ENCODE measurements around the gene SESN1. TPM values are rescaled to one million over a fixed set of nuclear protein-coding genes. Genes with fewer than 3 reads are reported as not detected.
"Not testable (repeated sequence)": the region's sequence is repeated elsewhere in the genome, so short reads cannot be mapped to it uniquely, and the experiment has no call there.

The SESN1 gene
- total RNA-seq, 2 donors from 2014 or later = 69.6 to 97.3 TPM

DNA sequence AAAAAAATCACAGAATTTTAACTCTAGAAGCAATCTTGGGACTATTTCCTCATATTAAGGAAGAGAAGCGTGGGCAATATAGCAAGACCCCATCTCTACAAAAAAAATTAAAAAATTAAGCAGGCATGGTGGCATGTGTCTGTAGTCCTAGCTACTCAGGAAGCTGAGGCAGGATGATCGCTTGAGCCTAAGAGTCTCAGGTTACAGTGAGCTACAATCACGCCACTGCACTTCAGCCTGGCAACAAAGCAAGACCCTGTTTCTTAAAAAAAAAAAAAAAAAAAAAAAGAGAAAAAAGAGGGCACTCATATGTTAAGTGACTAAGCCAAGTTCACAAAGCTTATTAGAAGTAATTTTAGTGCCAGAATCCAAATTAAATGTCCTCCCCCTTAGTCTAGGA, 100.8 kb downstream of the SESN1 start:
- no peaks in the 10 kb centered on the region for H3K9me3 ChIP-seq (ENCODE audit: control insufficient read depth, low read length, poor library complexity, severe bottlenecking)
- peaks cover 15% of the 10 kb centered on the region for H3K36me3 Mint-ChIP-seq (ENCODE audit: low read depth)
- ATAC-seq (no peak), DNase-seq (no peak)
- peaks cover 4% of the 10 kb centered on the region for H3K4me1 Mint-ChIP-seq
- no peaks in the 10 kb centered on the region for H3K27me3 Mint-ChIP-seq
- peak overlapping the region; percentile 27 for H3K27ac Mint-ChIP-seq
- no peak overlapping the region for H3K4me3 Mint-ChIP-seq

DNA sequence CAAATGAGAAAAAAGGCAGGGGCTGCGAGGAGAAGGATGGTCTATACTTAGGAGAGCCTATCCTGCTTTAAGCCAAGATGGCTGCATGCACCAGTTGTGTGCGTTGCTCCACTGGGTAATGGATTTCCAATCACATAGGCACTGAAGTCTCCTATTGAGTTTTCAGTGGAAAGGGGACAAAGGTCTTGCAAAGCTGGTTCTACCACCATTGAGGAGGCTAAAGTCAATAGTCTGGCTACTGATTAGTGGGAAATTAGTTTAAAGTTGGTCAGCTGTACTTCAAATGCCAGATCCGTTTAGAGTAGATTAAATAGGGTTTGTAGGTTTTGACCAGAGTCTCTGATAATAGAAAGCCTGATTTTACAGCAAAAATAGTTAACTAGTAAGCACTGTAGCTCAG, 104.9 kb downstream of the SESN1 start:
- no peaks in the 10 kb centered on the region for H3K9me3 ChIP-seq (ENCODE audit: control insufficient read depth, low read length, poor library complexity, severe bottlenecking)
- no peaks in the 10 kb centered on the region for H3K27me3 Mint-ChIP-seq
- ATAC-seq (no peak), DNase-seq (no peak)
- H3K4me3 Mint-ChIP-seq = no peak overlapping the region
- H3K27ac Mint-ChIP-seq = peak overlapping the region; percentile 37
- H3K4me1 Mint-ChIP-seq = peaks cover 6% of the 10 kb centered on the region
- H3K36me3 Mint-ChIP-seq (ENCODE audit: low read depth) = peaks cover 14% of the 10 kb centered on the region

DNA sequence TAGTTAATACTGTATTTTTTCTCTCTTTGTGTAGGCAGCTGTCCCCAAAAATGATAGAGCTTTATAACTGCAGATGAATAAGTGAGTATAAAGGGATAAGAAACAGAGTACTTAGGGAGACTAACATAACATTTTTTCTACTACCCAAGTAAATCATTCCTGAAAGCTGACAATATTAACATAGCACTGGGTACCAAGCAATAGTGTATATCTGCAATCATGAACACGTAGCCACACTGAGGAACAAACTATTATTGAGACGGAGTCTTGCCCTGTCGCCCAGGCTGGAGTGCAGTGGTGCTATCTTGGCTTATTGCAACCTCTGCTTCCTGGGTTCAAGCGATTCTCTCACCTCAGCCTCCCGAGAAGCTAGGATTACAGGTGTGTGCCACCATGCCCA, 105.9 kb downstream of the SESN1 start:
- DNase-seq = no peak
- no peaks in the 10 kb centered on the region for H3K27me3 Mint-ChIP-seq
- no peak overlapping the region for H3K4me3 Mint-ChIP-seq
- ATAC-seq = no peak
- peaks cover 14% of the 10 kb centered on the region for H3K36me3 Mint-ChIP-seq (ENCODE audit: low read depth)
- H3K27ac Mint-ChIP-seq = no peak overlapping the region
- H3K4me1 Mint-ChIP-seq = peaks cover 6% of the 10 kb centered on the region
- no peaks in the 10 kb centered on the region for H3K9me3 ChIP-seq (ENCODE audit: control insufficient read depth, low read length, poor library complexity, severe bottlenecking)

DNA sequence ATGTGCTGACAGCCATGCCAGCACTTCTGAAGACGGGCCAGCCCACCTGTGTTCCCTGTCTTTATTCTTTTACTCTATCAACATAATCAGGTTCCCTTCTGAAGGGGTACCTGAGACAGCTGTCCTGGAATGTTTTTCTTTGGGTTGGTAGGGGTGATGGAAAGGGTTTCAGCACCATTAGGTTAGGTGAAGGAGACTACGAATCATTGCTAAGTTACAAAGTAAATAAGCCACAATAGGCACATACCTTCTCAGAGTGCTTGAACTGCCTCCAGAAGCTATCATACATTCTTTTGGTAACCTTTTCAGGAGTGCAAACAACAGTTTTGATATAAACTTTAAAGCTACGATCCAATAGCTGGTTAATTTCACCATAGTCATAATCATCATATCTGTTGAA, 106.3 kb downstream of the SESN1 start:
- H3K36me3 Mint-ChIP-seq (ENCODE audit: low read depth) = peaks cover 14% of the 10 kb centered on the region
- H3K27ac Mint-ChIP-seq = no peak overlapping the region
- H3K9me3 ChIP-seq (ENCODE audit: control insufficient read depth, low read length, poor library complexity, severe bottlenecking) = no peaks in the 10 kb centered on the region
- H3K4me3 Mint-ChIP-seq = no peak overlapping the region
- DNase-seq (no peak), ATAC-seq (no peak)
- no peaks in the 10 kb centered on the region for H3K27me3 Mint-ChIP-seq
- H3K4me1 Mint-ChIP-seq = peaks cover 6% of the 10 kb centered on the region

DNA sequence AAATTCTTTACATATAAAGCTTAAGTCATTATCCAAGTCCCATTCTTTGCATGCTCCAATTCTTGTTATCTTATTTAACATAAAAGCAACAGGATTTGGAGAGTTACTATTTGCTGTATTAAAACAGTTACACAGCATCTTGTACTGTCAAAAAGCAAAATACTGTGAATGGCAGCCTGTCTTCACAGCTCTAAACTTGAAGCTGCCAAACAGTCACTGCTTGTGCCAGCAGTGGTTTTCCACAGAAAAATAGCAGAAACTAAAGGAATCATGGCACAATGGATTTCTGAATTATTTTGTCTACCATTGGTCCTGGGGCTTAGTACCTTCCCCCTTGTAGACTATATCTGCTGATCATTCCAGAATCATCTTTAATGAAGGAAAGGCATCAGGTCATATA, 107.5 kb downstream of the SESN1 start:
- Mint-ChIP-seq H3K27me3 (no peaks in the 10 kb centered on the region), H3K27ac (no peak overlapping the region)

DNA sequence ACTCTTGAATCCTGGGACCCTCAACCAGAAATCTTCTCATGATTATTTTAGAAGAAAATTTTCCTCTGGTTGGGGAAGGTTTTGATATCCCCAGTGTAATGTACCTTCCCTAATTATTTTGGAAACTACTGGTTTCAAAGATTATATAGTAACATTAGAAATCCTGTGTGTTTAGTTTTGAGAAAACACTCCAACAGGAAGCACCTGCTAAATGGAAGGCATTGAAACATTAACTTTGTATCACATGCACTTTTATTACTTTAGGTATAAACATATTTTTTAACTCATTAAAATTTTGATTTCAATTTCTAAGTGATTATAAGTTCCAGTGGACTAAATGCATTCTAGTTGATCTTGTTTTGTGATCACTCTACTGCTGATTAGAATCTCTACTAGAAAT, 109.3 kb downstream of the SESN1 start:
- no peak overlapping the region for H3K4me3 Mint-ChIP-seq
- DNase-seq (no peak), ATAC-seq (no peak)
- no peaks in the 10 kb centered on the region for H3K9me3 ChIP-seq (ENCODE audit: control insufficient read depth, low read length, poor library complexity, severe bottlenecking)
- H3K36me3 Mint-ChIP-seq (ENCODE audit: low read depth) = peaks cover 5% of the 10 kb centered on the region
- no peak overlapping the region for H3K27ac Mint-ChIP-seq
- H3K4me1 Mint-ChIP-seq = peaks cover 6% of the 10 kb centered on the region
- H3K27me3 Mint-ChIP-seq = no peaks in the 10 kb centered on the region

More for the DNA sequence above, 107.5 kb downstream of the SESN1 start:
- peaks cover 14% of the 10 kb centered on the region for H3K36me3 Mint-ChIP-seq (ENCODE audit: low read depth)
- no peak for DNase-seq
- H3K4me1 Mint-ChIP-seq = peaks cover 6% of the 10 kb centered on the region
- no peak overlapping the region for H3K4me3 Mint-ChIP-seq
- no peak for ATAC-seq
- H3K9me3 ChIP-seq (ENCODE audit: control insufficient read depth, low read length, poor library complexity, severe bottlenecking) = no peaks in the 10 kb centered on the region

DNA sequence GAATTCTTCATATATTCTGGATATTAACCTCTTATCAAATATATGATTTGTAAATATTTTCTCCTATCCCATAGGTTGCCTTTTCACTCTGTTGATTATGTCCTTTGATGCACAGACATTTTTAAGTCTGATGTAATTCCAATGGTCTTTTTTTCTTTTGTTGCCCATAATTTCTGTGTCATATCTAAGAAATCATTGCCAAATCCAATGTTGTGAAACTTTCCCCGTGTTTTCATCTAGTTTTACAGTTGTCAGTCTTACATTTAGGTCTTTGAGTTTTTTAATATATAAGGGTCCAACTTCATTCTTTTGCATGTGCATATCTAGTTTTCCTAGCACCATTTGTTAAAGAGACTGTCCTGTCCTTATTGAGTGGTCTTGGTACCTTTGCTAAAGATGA, 111.5 kb downstream of the SESN1 start:
- no peak overlapping the region for H3K4me3 Mint-ChIP-seq
- H3K27me3 Mint-ChIP-seq = no peaks in the 10 kb centered on the region
- no peaks in the 10 kb centered on the region for H3K36me3 Mint-ChIP-seq (ENCODE audit: low read depth)
- no peaks in the 10 kb centered on the region for H3K9me3 ChIP-seq (ENCODE audit: control insufficient read depth, low read length, poor library complexity, severe bottlenecking)
- peaks cover 2% of the 10 kb centered on the region for H3K4me1 Mint-ChIP-seq
- DNase-seq (no peak), ATAC-seq (no peak)
- H3K27ac Mint-ChIP-seq = no peak overlapping the region

DNA sequence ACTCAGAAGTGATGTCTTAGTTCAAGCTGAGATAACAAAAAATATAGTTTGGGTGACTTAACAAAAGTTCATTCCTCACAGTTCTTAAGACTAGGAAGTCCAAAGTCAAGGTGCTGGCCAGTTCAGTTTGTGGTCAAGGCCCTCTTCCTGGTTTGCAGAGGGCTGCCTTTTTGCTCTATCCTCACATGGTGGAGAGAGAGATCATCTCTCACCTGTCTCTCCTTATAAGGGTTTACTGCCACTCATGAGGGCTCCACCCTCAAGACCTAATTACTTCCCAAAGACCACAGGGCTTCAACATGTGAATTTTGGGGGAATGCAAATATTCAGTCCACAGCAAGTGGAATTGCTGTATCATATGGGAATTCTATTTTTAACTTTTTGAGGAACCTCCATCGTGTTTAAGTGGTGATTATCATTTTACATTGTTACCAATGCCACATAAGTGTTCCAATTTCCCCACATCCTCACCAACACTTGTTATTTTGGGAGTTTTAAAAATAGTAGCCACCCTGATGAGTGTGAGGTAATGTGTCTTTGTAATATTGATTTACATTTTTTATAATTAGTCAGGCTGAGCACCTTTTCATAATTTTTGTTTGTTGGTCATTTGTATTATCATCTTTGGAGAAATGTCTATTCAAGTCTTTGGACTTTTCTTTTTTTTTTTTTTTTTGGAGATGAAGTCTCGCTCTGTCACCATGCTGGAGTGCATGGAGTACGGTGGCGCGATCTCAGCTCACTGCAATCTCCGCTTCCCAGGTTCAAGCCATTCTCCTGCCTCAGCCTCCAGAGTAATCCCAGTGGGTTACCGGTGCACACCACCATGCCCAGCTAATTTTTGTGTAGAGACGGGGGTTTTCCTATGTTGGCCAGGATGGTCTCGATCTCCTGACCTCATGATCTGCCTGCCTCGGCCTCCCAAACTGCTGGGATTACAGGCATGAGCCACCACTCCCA, 112.2 kb downstream of the SESN1 start:
- Mint-ChIP-seq H3K27me3 (no peaks in the 10 kb centered on the region), H3K36me3 (ENCODE audit: low read depth) (no peaks in the 10 kb centered on the region), H3K4me3 (no peak overlapping the region), H3K27ac (no peak overlapping the region), H3K4me1 (peaks cover 2% of the 10 kb centered on the region)
- H3K9me3 ChIP-seq (ENCODE audit: control insufficient read depth, low read length, poor library complexity, severe bottlenecking) = no peaks in the 10 kb centered on the region
- DNase-seq (no peak), ATAC-seq (no peak)

DNA sequence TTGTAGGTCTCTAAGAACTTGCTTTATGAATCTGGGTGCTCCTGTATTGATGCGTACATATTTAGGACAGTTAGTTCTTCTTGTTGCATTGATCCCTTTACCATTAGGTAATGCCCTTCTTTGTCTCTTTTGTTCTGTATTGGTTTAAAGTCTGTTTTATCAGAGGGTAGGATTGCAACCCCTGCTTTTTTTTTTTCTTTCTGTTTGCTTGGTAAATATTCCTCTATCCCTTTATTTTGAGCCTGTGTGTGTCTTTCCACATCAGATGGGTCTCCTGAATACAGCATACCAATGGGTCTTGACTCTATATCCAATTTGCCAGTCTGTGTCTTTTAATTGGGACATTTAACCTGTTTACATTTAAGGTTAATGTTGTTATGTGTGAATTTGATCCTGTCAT, 116.0 kb downstream of the SESN1 start:
- not testable (repeated sequence) for H3K4me3 Mint-ChIP-seq; H3K27ac Mint-ChIP-seq; ATAC-seq; H3K4me1 Mint-ChIP-seq; H3K36me3 Mint-ChIP-seq (ENCODE audit: low read depth); H3K9me3 ChIP-seq (ENCODE audit: control insufficient read depth, low read length, poor library complexity, severe bottlenecking); H3K27me3 Mint-ChIP-seq; DNase-seq

DNA sequence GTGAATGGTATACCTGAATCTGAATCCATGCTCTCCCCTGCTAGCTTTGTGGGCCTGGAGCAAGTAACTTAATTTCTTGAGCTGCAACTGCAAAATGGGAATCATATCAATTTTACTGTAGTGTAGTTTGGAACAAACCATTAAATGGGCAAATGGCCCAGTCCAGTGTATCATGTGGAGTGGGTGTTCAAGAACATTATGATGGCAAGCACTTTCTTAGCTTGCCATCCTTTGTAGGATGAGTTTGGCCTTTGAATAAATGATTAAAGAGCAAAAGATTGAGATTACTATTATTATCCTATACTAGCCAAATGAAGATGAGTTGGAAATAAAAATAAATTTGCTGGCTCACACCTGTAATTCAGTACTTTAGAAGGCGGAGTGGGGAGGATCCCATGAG, 120.4 kb downstream of the SESN1 start:
- DNase-seq (no peak), ATAC-seq (no peak)
- H3K9me3 ChIP-seq (ENCODE audit: control insufficient read depth, low read length, poor library complexity, severe bottlenecking) = peaks cover 6% of the 10 kb centered on the region
- Mint-ChIP-seq H3K27me3 (no peaks in the 10 kb centered on the region), H3K4me1 (peaks cover 2% of the 10 kb centered on the region), H3K36me3 (ENCODE audit: low read depth) (no peaks in the 10 kb centered on the region), H3K27ac (no peak overlapping the region), H3K4me3 (no peak overlapping the region)

DNA sequence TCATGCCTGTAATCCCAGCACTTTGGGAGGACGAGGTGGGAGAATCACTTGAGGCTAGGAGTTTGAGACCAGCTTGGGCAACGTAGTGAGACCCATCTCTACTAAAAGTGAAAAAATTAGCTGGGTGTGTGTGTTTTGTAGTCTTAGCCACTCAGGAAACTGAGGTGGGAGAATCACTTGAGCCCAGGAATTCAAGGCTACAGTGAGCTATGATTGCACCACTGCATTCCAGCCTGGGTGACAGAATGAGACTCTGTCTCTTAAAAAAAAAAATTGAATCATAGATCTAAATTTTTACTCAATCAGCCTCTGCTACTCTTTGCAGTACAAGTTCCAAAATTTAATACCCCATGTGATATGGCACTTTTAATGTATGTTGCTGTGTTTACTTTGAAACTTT, 124.9 kb downstream of the SESN1 start:
- DNase-seq (no peak), ATAC-seq (no peak)
- Mint-ChIP-seq H3K4me3 (no peak overlapping the region), H3K4me1 (peaks cover 6% of the 10 kb centered on the region), H3K27me3 (no peaks in the 10 kb centered on the region), H3K27ac (no peak overlapping the region), H3K36me3 (ENCODE audit: low read depth) (no peaks in the 10 kb centered on the region)
- no peaks in the 10 kb centered on the region for H3K9me3 ChIP-seq (ENCODE audit: control insufficient read depth, low read length, poor library complexity, severe bottlenecking)

DNA sequence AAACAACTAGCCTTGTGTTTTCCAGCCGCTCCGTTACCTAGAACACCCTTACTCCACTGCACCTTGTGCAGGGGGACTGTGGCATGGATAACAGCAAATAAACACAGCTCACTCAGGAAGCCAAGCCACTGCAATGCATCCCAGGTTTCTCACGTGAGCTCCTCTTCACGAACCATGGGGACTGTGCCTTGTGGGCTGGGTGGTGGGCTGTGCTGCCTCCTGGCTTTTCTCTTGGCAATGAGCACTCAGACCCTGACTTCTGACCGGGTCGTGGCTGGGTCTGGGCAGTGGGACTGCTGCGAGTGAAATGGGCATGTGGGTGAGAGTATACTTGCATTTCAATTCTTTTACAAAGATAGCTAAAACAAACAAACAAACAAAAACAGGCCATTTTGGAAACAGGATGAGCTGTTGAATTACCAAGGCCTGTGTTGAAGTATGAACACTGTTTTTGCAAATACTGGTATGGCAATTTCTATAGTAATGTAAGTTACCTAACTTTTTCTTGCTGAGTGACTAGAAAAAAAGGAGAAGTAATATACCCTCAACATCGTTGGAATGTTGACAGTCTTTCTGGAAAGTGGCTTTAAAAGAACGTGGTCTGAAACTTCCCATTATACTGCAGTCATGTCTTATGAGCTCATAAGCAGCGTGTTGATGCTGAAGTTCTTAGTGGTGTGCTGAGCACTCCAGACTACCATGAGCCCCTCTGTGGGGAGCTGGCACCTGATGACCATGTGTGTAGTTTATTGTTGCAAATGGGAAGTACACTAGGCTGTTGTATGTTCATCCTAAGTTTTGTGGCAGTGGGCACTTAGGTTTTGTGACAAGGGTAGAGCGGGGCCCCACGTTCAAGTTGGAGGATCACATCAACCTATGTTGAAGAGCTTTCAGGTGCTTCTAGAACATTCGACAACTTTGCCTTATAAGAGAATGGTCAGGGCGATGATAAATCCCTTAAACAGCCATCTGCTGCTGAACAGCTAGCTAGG, 126.0 kb downstream of the SESN1 start:
- H3K36me3 Mint-ChIP-seq (ENCODE audit: low read depth) = no peaks in the 10 kb centered on the region
- no peaks in the 10 kb centered on the region for H3K27me3 Mint-ChIP-seq
- no peaks in the 10 kb centered on the region for H3K9me3 ChIP-seq (ENCODE audit: control insufficient read depth, low read length, poor library complexity, severe bottlenecking)
- ATAC-seq (no peak), DNase-seq (no peak)
- no peak overlapping the region for H3K4me3 Mint-ChIP-seq
- H3K4me1 Mint-ChIP-seq = peaks cover 6% of the 10 kb centered on the region
- peak overlapping the region; percentile 37 for H3K27ac Mint-ChIP-seq

All from T-helper 17 cell (primary cell).